Caco-2 (cell line): Measurements from ENCODE around the gene LRRC45. TPM values are rescaled to one million over a fixed set of nuclear protein-coding genes. Genes with fewer than 3 reads are reported as not detected.
A peak's percentile ranks its signal among the peaks of the same experiment; 100 is the strongest.
"Not testable (repeated sequence)": the region's sequence is repeated elsewhere in the genome, so short reads cannot be mapped to it uniquely, and the experiment has no call there.

Source experiments
- BruUV-seq: library from RNA; stranded (reverse); fragments of 400-500 nt; replicated peaks from 2 replicates; lab custom pipeline; 2021; lab: Mats Ljungman, UMichigan
- CTCF ChIA-PET: fragments of 300-600 bp; sonication (Branson Sonifier 250); formaldehyde crosslinking; loops from one replicate; lab custom pipeline; 2022; ENCODE audit warnings: antibody characterized with exemption; lab: Charles Lee
- POLR2A ChIA-PET: fragments of 300-600 bp; sonication (Branson Sonifier 250); formaldehyde crosslinking; loops from one replicate; lab custom pipeline; 2022; ENCODE audit warnings: antibody characterized with exemption; lab: Charles Lee
- DNase-seq, 2 experiments: peaks; one replicate each; pipeline versions ENCODE4 v3.0.0 to v3.0.0-alpha.2; 2020 to 2022
- H3K27me3 ChIP-seq: replicated peaks from 2 replicates; pipeline ENCODE4 v1.6.0; 2011; ENCODE audit warnings: low read length; ENCODE audit not compliant: control insufficient read depth, insufficient read depth
- H3K36me3 ChIP-seq: 2 replicates; pipeline ENCODE4 v1.5.1; 2011; ENCODE audit warnings: low read length; ENCODE audit not compliant: control insufficient read depth, insufficient read depth
- H3K4me1 ChIP-seq: fragments of 250-450 bp; sonication (Bioruptor Pico); 2 replicates; pipeline ENCODE4 v1.5.1; 2020; ENCODE audit warnings: mild to moderate bottlenecking
- H3K4me3 ChIP-seq: 2 replicates; pipeline ENCODE4 v1.5.1; 2011; ENCODE audit warnings: low read depth, mild to moderate bottlenecking, control low read depth, low read length
- H3K9me3 ChIP-seq: fragments of 250-450 bp; sonication (Bioruptor Pico); 2 replicates; pipeline ENCODE4 v1.5.1; 2020; ENCODE audit warnings: mild to moderate bottlenecking, moderate library complexity
- H3K27ac Mint-ChIP-seq: one replicate; pipeline ENCODE4 v1.8.0; 2022; ENCODE audit warnings: mixed read lengths; ENCODE audit not compliant: unreplicated experiment
- H3K27me3 Mint-ChIP-seq: one replicate; pipeline ENCODE4 v1.8.0; 2022; ENCODE audit warnings: mixed read lengths; ENCODE audit not compliant: insufficient read depth, unreplicated experiment
- H3K36me3 Mint-ChIP-seq: one replicate; pipeline ENCODE4 v1.8.0; 2022; ENCODE audit warnings: mild to moderate bottlenecking, mixed read lengths; ENCODE audit not compliant: insufficient read depth, unreplicated experiment
- H3K4me1 Mint-ChIP-seq: one replicate; pipeline ENCODE4 v1.8.0; 2022; ENCODE audit warnings: low read depth, mixed read lengths; ENCODE audit not compliant: unreplicated experiment
- H3K4me3 Mint-ChIP-seq: one replicate; pipeline ENCODE4 v1.8.0; 2022; ENCODE audit warnings: mild to moderate bottlenecking, moderate library complexity, mixed read lengths; ENCODE audit not compliant: unreplicated experiment
- H3K9me3 Mint-ChIP-seq: one replicate; pipeline ENCODE4 v1.8.0; 2022; ENCODE audit warnings: mixed read lengths; ENCODE audit not compliant: unreplicated experiment
- intact Hi-C: fragments of 100-400 bp; cut with micrococcal nuclease; formaldehyde crosslinking; loops from one replicate; pipeline ENCODE4 v1.10.0; 2022; ENCODE audit not compliant: unreplicated experiment
- total RNA-seq: library from RNA; stranded (reverse); gene quantifications from 2 replicates; pipeline ENCODE4 v1.2.3, GENCODE V29; 2022
- TF ChIP-seq, protein P1 (sequence below), 2 experiments: fragments of 200-600 bp in 1 of 2; IDR thresholded peaks; 1 replicate in 1 of 2; 2 replicates in 1 of 2; pipeline versions ENCODE4 v1.5.1 to v1.8.0; 2011 to 2022; ENCODE audit warnings: antibody characterized with exemption in 1 of 2, control low read depth in 1 of 2, inconsistent platforms in 1 of 2, low read depth in 1 of 2, low read length in 1 of 2, mild to moderate bottlenecking in 1 of 2, moderate library complexity in 1 of 2; ENCODE audit not compliant: insufficient read depth in 1 of 2, severe bottlenecking in 1 of 2, unreplicated experiment in 1 of 2

The LRRC45 gene
- total RNA-seq, 1 experiment from 2014 or later = 33.2 TPM

DNA sequence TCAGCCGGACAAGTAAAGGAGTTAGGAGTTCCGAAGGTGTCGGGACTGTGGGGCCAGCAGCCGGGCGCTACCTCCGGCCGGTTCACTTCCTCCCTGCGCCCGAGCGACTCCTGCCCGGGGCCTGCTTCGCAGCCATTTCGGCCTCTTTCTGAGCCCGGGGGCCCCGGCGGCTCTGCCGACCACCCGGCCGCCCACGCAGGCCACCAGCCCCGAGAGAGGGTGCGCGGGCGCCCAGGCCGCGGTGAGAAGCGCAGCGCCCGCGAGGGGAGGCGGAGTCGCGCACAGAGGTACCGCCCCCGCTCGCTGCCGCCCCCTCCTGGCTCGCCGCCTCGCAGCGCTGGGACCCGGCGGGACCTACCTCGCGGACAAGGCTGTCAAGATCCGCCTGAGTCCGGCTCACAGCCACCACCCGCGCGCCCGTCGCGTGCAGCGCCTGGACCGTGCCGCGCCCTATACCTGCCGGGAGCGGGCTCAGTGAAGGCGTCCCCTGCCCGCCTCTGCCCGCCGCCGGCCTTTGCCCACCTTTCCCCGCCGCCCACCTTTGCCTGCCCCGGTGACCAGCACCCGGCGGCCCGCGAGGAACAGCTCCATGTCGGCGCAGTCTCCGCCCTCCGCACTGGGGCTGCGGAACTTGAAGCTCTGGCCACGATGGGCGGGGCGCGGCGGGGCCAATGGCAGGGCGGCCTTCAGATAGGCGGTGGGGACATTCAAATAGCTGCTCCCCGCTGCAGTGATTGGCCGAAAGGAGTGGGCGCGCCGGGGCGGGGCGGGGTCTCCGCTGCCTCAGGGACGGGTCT is 14.2 kb downstream of the LRRC45 start, which contains the start of gene DCXR:
Gene DCXR, minus strand, starts transcription at position 606 of the 797 bp plus-strand sequence. Its CDS starts 15 bp downstream, at position 591.
- ChIA-PET CTCF (interaction anchor here (0.6 to 2.4 kb wide), 22 partner anchors 15 to 230 kb away, joined by 3 to 42 read pairs (median 4); partner anchors contain the start of genes ALYREF, CENPX, FASN and GPS1), POLR2A (interaction anchor here (0.5 to 1.6 kb wide), 22 partner anchors 13 to 523 kb away, joined by 3 to 51 read pairs (median 4); partner anchors contain the start of genes CENPX, FASN, LRRC45 and NOTUM)
- peaks cover 21% of the 10 kb centered on the region for H3K4me1 ChIP-seq
- TF ChIP-seq, protein P1, sequence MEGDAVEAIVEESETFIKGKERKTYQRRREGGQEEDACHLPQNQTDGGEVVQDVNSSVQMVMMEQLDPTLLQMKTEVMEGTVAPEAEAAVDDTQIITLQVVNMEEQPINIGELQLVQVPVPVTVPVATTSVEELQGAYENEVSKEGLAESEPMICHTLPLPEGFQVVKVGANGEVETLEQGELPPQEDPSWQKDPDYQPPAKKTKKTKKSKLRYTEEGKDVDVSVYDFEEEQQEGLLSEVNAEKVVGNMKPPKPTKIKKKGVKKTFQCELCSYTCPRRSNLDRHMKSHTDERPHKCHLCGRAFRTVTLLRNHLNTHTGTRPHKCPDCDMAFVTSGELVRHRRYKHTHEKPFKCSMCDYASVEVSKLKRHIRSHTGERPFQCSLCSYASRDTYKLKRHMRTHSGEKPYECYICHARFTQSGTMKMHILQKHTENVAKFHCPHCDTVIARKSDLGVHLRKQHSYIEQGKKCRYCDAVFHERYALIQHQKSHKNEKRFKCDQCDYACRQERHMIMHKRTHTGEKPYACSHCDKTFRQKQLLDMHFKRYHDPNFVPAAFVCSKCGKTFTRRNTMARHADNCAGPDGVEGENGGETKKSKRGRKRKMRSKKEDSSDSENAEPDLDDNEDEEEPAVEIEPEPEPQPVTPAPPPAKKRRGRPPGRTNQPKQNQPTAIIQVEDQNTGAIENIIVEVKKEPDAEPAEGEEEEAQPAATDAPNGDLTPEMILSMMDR (IDR thresholded peaks at IDR 0.05; ENCODE audit: insufficient read depth in 1 of 2, low read depth in 1 of 2, low read length in 1 of 2, severe bottlenecking in 1 of 2, unreplicated experiment in 1 of 2) = peak; percentile 80 to 87
- H3K36me3 ChIP-seq = no peaks in the 10 kb centered on the region; the same call in 1 of the 2 replicates
- DNase-seq = peak; percentile 98 to 99
- no peaks in the 10 kb centered on the region for H3K27me3 Mint-ChIP-seq
- peak within 1 kb of the TSS; percentile 86 for H3K4me3 Mint-ChIP-seq
- peaks cover 9% of the 10 kb centered on the region for H3K9me3 Mint-ChIP-seq
- BruUV-seq = no TSS peak
- intact Hi-C loops = loop anchor here (1.0 to 2.0 kb wide), 2 partner anchors 14 to 62 kb away; partner anchors contain the start of genes FASN, GPS1 and RFNG
- H3K4me1 Mint-ChIP-seq = peaks cover 5% of the 10 kb centered on the region
- peak within 1 kb of the TSS; percentile 91 for H3K27ac Mint-ChIP-seq
- peak within 1 kb of the TSS; percentile 79 for H3K4me3 ChIP-seq
- H3K9me3 ChIP-seq = no peaks in the 10 kb centered on the region
- H3K27me3 ChIP-seq = no peaks in the 10 kb centered on the region
- H3K36me3 Mint-ChIP-seq = peaks cover 19% of the 10 kb centered on the region

DNA sequence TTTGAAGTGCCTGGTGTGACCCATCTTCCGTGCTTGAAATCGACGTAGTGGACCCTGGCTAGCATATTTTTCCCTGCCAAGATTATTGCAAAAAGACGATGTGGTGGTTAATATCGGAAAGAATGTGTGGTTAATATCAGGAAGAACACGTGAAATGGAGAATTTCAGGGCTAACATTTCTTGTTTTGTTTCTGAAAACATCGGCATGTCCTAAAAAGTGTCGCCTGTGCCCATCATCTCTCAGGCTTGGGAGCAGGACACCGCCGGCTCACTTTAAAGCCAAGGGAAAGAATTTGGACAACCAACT is 14.7 kb downstream of the LRRC45 start:
- H3K9me3 ChIP-seq = no peaks in the 10 kb centered on the region
- H3K36me3 Mint-ChIP-seq = peaks cover 18% of the 10 kb centered on the region
- TF ChIP-seq, protein P1 (IDR thresholded peaks at IDR 0.05; ENCODE audit: insufficient read depth in 1 of 2, low read depth in 1 of 2, low read length in 1 of 2, severe bottlenecking in 1 of 2, unreplicated experiment in 1 of 2) = no peak
- DNase-seq = no peak
- peak overlapping the region; percentile 5 for H3K4me3 ChIP-seq
- no TSS peak for BruUV-seq
- ChIA-PET POLR2A (interaction anchor here (0.5 to 1.6 kb wide), 20 partner anchors 13 to 524 kb away, joined by 3 to 51 read pairs (median 4); partner anchors contain the start of genes CENPX, FASN, LRRC45 and NOTUM), CTCF (interaction anchor here (0.6 to 2.4 kb wide), 19 partner anchors 14 to 230 kb away, joined by 3 to 42 read pairs (median 4); partner anchors contain the start of genes ALYREF, CENPX, FASN and GPS1)
- H3K27me3 ChIP-seq = no peaks in the 10 kb centered on the region
- H3K4me3 Mint-ChIP-seq = peak overlapping the region; percentile 86
- peaks cover 18% of the 10 kb centered on the region for H3K4me1 ChIP-seq
- no peaks in the 10 kb centered on the region; the same call in 1 of the 2 replicates for H3K36me3 ChIP-seq
- intact Hi-C loops = loop anchor here (1.0 to 2.0 kb wide), 2 partner anchors 13 to 61 kb away; partner anchors contain the start of genes FASN, GPS1 and RFNG
- H3K9me3 Mint-ChIP-seq = peaks cover 9% of the 10 kb centered on the region
- H3K4me1 Mint-ChIP-seq = peaks cover 5% of the 10 kb centered on the region
- peak overlapping the region; percentile 91 for H3K27ac Mint-ChIP-seq
- H3K27me3 Mint-ChIP-seq = no peaks in the 10 kb centered on the region

DNA sequence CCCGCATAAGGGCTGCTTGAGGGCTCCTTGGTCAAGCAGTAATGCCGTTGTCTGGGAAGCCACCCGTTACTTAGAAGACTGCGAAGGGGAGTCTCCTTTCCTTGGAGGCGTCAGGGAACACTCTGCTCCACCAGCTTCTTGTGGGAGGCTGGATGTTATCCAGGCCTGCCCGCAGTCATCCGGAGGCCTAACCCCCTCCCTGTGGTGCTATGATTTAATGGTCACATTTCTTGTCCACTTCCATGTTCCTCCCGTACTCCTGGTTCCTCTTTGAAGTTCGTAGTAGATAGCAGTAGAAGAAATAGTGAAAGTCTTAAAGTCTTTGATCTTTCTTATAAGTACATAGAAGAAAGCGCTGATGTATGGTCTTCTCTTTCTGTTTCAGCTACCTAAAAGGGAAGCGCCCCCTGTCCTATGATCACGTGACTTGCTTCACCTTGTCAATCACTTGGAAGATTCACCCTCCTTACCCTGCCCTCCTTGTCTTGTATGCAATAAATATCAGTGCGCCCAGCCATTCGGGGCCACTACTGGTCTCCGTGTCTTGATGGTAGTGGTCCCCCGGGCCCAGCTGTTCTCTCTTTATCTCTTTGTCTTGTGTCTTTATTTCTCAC is 15.8 kb downstream of the LRRC45 start:
- H3K27me3 Mint-ChIP-seq, H3K27me3 ChIP-seq, intact Hi-C loops, H3K4me3 ChIP-seq, H3K36me3 ChIP-seq, DNase-seq, H3K9me3 Mint-ChIP-seq, H3K9me3 ChIP-seq, BruUV-seq, POLR2A ChIA-PET, H3K27ac Mint-ChIP-seq, H3K4me3 Mint-ChIP-seq, H3K4me1 Mint-ChIP-seq: not testable (repeated sequence)
- CTCF ChIA-PET = interaction anchor here (1.5 kb wide), 1 partner anchor 16 kb away, joined by 3 read pairs; the partner anchor contains the start of genes CENPX and LRRC45
- peaks cover 15% of the 10 kb centered on the region for H3K36me3 Mint-ChIP-seq
- H3K4me1 ChIP-seq = peaks cover 14% of the 10 kb centered on the region
